Measurements from ENCODE around the gene MSL2.
"Not testable (repeated sequence)": the region's sequence is repeated elsewhere in the genome, so short reads cannot be mapped to it uniquely, and the experiment has no call there.

DNA sequence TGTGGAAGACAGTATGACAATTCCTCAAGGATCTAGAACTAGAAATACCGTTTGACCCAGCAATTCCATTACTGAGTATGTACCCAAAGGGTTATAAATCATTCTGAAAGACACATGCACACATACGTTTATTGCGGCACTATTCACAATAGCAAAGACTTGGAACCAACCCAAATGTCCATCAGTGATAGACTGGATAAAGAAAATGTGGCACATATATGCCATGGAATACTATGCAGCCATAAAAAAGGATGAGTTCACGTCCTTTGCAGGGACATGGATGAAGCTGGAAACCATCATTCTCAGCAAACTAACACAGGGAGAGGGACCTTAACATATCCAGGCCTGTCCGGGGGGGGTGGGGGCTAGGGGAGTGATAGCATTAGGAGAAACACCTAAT, 76.4 kb downstream of the MSL2 start:
- TF ChIP-seq, protein P1, sequence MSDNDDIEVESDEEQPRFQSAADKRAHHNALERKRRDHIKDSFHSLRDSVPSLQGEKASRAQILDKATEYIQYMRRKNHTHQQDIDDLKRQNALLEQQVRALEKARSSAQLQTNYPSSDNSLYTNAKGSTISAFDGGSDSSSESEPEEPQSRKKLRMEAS (CRISPR knock-in tag; IDR thresholded peaks at IDR 0.05) = not testable (repeated sequence)
- not testable (repeated sequence) for TF ChIP-seq ZNF138 (CRISPR knock-in tag; conservative IDR thresholded peaks at IDR 0.05); ZBTB21 (CRISPR knock-in tag; IDR thresholded peaks at IDR 0.05; ENCODE audit: borderline replicate concordance); ESRRA (CRISPR knock-in tag; IDR thresholded peaks at IDR 0.05; ENCODE audit: borderline replicate concordance); JUN (CRISPR knock-in tag; IDR thresholded peaks at IDR 0.05); TP53 (CRISPR knock-in tag; IDR thresholded peaks at IDR 0.05)
- TF ChIP-seq, protein P2, sequence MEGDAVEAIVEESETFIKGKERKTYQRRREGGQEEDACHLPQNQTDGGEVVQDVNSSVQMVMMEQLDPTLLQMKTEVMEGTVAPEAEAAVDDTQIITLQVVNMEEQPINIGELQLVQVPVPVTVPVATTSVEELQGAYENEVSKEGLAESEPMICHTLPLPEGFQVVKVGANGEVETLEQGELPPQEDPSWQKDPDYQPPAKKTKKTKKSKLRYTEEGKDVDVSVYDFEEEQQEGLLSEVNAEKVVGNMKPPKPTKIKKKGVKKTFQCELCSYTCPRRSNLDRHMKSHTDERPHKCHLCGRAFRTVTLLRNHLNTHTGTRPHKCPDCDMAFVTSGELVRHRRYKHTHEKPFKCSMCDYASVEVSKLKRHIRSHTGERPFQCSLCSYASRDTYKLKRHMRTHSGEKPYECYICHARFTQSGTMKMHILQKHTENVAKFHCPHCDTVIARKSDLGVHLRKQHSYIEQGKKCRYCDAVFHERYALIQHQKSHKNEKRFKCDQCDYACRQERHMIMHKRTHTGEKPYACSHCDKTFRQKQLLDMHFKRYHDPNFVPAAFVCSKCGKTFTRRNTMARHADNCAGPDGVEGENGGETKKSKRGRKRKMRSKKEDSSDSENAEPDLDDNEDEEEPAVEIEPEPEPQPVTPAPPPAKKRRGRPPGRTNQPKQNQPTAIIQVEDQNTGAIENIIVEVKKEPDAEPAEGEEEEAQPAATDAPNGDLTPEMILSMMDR (IDR thresholded peaks at IDR 0.05) = not testable (repeated sequence)
- TF ChIP-seq, protein P3, sequence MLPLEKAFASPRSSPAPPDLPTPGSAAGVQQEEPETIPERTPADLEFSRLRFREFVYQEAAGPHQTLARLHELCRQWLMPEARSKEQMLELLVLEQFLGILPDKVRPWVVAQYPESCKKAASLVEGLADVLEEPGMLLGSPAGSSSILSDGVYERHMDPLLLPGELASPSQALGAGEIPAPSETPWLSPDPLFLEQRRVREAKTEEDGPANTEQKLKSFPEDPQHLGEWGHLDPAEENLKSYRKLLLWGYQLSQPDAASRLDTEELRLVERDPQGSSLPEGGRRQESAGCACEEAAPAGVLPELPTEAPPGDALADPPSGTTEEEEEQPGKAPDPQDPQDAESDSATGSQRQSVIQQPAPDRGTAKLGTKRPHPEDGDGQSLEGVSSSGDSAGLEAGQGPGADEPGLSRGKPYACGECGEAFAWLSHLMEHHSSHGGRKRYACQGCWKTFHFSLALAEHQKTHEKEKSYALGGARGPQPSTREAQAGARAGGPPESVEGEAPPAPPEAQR (CRISPR knock-in tag; IDR thresholded peaks at IDR 0.05) = not testable (repeated sequence)
- TF ChIP-seq, protein P4, sequence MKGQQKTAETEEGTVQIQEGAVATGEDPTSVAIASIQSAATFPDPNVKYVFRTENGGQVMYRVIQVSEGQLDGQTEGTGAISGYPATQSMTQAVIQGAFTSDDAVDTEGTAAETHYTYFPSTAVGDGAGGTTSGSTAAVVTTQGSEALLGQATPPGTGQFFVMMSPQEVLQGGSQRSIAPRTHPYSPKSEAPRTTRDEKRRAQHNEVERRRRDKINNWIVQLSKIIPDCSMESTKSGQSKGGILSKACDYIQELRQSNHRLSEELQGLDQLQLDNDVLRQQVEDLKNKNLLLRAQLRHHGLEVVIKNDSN (CRISPR knock-in tag; IDR thresholded peaks at IDR 0.05) = not testable (repeated sequence)

Data from WTC11 (cell line).